ENCODE data around the gene MYO1G.

The MYO1G gene

DNA sequence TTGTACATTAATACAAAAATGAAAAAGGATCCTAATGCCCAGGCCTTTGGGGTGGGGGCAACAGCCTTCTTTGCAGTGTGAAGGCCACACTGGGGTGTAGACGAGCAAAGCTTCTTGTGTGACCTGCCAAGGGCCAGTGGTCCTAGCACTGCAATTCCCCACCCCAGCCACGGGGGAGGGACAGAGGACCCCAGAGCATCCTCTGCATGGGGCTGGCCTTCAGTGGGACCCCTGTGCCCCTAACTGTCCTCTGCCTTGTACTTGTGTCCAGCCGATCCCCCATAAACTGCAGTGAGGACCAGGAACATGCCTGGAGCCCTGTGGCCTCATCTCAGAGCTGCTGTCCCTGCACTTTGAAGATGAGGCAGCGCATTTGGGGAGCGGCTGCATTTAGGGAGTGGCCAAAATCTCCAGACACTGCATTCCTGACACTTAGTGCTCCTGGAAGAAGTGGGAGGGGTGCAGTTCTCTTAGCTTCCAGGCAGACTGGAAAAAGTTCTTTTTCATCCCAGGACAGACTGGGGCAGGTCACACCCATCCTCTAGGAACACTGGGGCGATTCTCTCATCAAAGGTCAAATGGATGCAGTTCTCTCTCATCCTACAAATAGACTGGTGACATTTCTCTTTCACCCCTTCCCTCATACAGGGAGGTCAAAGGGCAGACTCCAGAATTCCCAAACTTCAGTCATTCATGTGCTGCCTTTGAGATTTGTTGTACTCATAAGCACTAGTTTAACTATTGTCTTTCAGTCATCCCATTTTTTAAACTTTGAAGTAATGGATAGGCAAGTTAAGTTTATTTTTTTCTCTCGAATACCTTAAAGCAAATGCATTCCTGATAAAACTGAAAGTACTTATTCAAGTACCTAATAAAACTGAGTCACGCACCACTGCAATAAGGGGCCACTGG lies 922 bp upstream of the MYO1G start:
- no peak for DNase-seq

- DNase-seq: no peak
Observed at GRCh38 chr7:44977959-44978335, 868 bp downstream of the MYO1G start.

- no peak for DNase-seq
Observed at GRCh38 chr7:44977304-44977958, 1.4 kb downstream of the MYO1G start.

- no peak for DNase-seq
Observed at GRCh38 chr7:44976746-44977196, 2.0 kb downstream of the MYO1G start.

DNA sequence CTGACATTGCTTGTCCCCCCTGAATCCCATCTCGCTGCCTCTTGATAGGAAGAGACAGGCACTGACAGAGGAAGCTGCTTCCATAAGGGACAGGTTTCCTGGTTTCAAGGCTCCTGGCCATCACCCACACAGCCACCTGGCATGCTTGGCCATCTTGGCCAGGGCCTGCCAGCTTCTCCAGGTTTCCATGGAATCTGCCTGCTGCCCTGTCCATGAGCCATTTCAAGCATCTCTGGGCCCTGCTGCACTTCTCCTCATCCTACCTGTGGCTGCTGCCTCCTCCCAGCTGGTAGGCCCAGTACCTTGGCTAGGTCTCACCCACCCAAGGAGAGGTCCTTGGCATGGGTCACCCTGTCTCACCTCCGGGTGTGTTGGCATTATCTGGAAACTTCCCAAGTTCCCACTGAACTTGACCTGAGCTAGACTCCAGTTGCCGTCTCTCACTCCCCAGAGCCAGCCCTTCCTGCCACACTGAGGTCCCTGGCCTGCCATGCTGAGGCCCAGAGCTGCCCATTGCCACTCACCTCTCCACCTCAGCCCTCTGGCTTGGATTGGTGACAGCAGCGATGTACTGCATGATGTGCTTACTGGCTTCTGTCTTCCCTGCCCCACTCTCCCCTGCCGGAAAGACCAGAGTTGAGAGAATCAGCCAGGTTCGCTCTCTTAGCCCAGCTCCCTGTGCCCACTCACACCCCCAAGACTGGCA lies 2.6 kb downstream of the MYO1G start:
- no peak for DNase-seq

DNA sequence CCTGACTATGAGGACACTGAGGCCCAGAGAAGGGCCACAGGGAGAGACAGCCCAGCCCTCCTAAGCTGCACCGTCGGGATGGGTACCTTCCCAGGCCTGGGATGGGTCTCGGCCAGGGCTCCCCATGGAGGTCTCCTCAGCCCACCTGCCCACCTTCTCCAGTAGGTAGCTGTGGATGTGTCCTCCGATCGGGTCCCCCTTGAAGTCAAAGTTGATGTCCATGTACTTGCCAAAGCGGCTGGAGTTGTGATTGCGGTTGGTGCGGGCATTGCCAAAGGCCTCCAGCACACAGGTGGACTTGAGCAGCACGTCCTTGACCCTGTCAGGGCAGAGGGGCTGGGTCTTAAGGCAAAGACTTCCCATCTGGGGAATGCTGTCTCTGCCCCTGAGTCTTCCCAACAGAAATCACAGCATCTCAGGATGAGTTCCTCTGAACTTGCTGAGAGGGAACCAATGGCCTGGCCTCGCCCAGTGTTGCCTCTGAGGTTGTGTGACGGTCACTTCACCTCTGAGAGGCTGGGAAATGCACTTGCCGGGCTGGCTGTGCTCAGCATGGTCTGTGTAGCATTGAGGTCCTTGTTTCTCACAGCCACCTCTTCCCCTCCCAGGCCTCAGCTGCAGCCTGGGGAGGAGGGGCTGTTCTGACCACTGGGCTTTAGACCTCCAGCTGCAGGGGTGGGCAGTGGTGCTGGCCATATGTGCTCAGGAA lies 3.3 kb downstream of the MYO1G start:
- DNase-seq: no peak

DNA sequence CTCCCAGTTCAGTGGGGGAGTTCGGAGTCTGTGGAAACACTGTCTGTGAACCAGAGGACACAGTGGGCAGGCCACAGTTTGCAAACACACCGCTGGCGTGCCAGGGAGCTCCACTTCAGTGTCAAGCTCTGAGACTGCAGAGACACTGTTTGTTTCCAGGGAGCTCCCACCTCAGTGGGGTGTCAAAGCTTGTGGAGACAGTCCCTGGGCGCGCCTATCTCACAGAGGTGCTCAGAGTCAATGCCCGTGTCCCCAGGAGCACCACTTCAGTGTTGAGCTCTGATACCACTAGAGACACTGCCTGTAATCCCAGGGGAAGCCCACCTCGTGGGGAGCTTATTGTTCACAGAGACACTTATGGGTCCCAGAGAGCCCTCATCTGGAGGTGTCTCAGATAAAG lies 4.3 kb downstream of the MYO1G start:
- DNase-seq: no peak

DNA sequence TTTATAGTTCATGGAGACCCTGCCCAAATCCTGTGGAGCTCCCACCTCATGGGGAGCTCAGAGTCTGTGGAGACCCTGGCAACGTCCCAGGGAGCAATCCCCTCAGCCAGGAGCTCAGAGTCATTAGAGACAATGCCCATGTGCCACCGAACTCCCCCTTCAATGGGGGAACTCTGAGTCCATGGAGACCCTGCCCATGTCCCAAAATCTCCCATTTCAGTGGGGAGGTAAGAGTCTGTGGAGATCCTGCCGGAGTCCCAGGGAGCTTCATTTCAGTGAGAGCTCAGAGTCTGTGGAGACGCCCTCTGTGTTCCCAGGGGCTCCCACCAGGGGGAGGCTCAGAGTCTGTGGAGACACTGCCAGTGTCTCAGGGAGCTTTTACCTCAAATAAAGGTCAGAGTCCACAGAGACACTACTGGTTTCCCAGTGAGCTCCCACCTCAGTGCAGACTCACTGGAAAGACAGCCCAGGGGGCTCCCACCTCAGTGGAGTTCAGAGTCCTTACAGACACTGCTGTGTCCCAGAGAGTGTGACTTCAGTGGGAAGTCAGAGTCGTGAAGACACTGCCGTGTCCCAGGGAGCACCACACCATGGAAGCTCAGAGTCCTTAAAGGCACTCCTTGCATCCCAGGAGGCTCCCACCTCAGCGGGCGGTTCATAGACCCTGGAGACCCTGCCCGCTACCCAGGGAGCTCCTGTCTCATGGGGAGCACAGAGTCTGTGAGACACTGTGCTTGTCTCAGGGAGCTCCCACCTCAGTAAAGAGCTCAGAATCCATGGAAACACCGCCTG lies 5.0 kb downstream of the MYO1G start:
- DNase-seq: no peak

- no peak for DNase-seq
Observed at GRCh38 chr7:44972562-44972961, 6.3 kb downstream of the MYO1G start.

DNA sequence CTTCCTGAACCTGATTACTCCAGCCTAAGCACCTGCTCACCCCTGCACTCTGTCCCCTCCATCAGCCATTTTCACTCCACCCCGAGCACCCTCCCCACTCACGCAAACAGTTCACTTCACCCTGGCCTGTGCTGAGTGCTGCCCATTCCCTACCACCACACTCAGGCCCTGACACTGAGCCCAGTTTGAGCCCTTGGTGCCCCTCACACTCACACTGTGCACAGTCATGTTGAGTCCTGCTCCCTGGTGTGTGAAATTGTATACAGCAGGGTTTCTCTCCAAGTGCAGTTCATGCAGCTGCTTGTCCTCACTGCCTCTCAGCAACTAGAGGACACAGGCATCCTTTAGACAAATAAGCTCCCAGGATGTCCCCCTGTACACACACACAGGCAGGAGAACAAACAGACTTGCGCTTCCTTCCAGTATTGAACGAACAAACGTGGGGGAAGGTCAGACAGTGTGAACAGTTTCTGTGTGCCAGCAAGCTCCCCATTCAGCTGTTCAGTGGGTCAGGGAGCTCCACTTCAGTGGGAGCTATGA lies 6.8 kb downstream of the MYO1G start:
- no peak for DNase-seq

DNA sequence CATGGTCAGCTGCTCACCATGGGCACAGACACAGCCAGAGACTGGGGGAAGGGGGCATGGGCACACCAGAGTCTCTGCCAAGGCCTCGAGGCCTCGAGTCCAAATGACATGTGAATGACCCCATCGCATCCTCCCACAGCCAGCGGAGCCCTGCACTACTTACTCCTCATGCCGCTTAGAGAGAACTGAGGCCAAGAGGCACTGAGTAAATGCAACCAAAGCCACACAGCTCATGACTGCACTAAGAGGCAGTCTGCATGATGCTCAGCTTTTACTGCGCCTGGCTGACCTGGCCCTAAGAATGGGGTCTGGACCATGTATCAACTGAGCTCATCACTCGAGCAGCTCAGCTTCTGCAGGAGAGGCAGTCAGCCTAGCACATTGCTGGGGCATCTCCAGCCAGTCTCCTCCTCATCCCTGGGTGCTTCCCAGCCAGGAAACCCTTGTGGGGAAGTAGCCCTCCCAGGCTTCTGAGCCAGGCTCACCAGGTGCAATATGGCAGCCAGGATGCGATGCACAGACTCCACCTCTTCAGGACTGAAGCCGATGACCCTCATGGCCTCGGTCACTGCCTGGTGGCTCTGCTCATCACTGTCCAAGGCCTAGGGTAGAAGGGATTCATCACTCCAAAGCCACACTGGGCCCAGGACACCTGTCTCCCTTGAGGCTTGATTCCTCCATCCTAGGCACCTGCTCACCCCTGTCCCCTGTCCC lies 7.5 kb downstream of the MYO1G start:
- no peak for DNase-seq

DNA sequence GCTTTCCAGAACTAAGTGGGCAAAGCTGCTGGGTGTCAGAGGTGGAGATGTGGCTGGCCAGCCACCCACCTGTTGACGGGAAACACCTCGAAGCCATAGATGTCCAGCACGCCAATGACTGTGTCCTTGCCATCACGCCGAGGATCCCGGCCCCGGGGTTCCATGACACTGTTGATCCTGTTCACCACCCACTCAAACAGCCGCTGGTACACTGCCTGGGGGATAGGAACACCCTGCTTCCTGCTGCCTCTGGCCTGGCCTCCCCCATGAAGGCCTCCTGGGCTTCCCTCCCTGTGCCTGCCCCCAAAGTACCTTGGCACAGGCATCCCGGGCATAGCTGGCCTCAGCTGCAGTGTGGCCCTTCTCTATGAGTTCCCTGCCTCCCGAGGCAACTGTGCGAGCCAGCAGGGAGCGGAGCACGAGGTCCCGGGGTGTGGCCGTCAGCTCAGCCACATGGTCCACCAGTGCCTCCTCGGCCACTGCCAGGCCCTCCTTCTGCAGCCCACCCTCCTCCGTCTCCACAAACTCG lies 8.2 kb downstream of the MYO1G start:
- no peak for DNase-seq

- DNase-seq: peak; percentile 52
Observed at GRCh38 chr7:44969701-44970522, 8.9 kb downstream of the MYO1G start.

DNA sequence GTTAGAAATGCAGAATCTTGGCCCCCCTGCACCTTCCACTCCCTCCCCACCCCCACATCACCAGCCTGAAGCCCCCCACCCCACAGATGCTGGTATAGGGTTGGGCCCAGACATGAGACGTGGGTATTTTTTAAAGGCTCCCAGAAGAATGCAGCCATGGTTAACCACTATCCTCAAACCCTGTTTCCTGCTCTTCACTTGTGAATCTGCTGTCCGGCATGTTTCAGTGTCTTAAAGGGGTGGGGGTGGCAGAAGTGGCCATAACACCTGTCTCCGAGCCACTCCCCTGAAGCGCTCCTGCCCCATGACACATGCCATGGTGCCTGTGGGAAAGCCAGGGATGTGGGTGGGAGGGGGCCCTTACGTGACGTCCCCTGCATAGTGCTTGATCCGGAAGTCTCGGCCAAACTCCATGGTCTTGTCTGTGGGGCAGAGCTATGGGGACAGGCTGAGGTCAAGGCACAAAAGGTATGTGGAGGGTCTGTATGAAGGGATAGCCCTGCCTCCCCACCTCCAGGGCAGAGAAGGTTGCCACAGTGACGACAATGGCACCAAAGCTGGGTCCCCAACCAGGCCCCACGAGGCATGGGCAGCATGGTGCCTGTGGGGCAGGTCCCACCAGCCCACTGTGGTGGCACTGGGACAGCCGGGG lies 9.6 kb downstream of the MYO1G start:
- DNase-seq: no peak

- DNase-seq: no peak
Observed at GRCh38 chr7:44967571-44968446, 11.0 kb downstream of the MYO1G start.

DNA sequence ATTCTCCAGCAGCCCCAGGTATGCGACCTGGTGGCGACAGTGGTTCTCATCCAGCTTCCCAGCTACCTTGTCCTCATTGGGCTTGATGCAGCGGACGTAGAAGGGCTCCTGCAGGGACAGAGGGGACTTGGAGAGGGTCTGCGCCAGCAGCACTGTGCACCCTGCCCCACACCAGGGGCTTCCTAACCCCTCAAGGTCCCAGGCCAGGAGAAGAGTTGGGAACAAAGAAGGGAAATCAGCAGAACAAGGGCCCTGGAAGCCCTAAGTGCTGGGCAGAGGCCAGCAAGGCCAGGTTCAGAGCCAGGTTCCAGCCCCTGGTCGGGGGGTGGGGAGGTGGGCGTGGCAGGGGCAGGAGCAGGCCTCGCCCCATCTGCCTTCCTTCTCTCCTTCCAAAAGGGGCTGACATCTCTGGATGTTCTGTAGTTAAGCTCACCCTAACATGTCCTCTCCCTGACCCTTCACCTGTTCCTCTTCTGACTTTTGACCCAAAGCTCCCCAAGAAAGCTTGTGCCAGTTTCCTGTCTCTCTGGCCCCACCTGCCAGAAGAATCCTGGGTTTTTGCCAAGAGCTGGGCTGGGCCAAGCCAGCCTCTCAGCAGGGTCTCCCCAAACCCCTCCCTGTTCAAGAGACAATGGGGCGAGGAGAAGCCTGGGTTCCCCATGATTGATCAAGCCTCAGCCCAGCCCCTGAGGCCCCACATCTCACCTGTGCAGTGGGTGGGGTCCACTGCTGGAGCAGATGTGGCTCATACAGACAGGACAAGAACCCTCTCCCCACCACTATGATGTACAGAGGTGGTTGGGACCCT lies 11.9 kb downstream of the MYO1G start:
- peak; percentile 39 for DNase-seq

GRCh38 chr7:44965937-44966730 lies 12.7 kb downstream of the MYO1G start:
- DNase-seq: no peak
